ENCODE measurements around the gene GAS1. TPM values are rescaled to one million over a fixed set of nuclear protein-coding genes. Genes with fewer than 3 reads are reported as not detected.
A peak's percentile ranks its signal among the peaks of the same experiment; 100 is the strongest.

The GAS1 gene
- total and polyA plus RNA-seq, 7 donors: 6.8 to 19.1 (median 13.0) TPM

DNA sequence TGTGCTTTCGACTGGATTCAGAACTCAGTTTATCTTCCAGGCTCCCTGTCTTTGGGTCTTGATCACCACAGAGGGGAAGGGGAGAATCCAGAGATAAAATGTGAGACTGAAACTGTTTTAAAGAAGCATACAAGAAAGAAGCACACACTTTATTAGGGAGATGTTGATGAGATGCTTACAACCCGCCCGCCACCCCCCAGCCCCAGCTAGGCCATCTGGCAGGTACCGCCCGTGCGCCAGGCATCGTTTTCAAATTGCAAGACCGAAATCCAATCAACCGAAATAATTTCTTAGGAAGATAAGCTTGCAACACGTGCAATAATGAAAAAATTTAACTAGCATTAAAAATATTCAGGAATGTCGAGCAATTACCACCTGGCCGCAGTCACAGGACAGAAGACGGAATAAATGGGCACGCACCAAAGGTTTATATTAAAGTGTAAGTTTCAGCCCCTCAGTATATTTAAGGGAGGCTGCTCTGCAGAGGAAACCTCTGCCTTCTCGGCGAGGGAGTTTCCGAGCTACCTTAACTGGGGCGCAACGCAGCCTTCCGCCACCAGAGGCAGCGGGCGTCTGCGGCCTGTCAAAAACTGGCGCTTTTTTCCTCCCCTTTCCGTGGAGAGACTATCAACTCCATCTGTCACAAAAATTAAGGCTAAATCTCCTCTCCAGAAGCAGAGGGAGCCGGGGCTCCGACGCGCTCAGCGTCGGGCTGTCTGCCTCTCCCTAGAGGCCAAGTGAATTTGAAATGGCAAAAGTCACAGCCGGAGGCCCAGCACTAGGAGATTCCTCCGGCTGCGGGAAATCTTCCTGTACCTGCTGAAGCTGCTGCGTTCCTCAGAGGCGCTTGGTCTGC is 996 bp upstream of the GAS1 start:
- H3K27me3 ChIP-seq (ENCODE audit: insufficient read depth in 3 of 3, low read length in 2 of 3): peaks cover 0 to 12% (median 0%) of the 10 kb centered on the region in 3 donors
- H3K4me1 ChIP-seq: peaks cover 6% of the 10 kb centered on the region
- intact Hi-C loops (cut with DNase I): loop anchor here (5.0 to 10.0 kb wide), 4 partner anchors 374 to 514 kb away; no protein-coding TSS in a partner anchor
- no peaks in the 10 kb centered on the region for H3K9me3 ChIP-seq
- 0 to 1% (median 0%) methylated on average over 36 of the region's 36 CpGs for WGBS, 3 donors
- ATAC-seq: peak; percentile 73 to 85 (median 76)
- peak overlapping the region; percentile 83 for H3K27ac ChIP-seq
- H3K4me3 ChIP-seq: peak overlapping the region; percentile 86
- peaks cover 0 to 8% of the 10 kb centered on the region in 2 donors for H3K36me3 ChIP-seq (ENCODE audit: insufficient read depth in 1 of 2, low read depth in 1 of 2)
- TF ChIP-seq, protein P1, sequence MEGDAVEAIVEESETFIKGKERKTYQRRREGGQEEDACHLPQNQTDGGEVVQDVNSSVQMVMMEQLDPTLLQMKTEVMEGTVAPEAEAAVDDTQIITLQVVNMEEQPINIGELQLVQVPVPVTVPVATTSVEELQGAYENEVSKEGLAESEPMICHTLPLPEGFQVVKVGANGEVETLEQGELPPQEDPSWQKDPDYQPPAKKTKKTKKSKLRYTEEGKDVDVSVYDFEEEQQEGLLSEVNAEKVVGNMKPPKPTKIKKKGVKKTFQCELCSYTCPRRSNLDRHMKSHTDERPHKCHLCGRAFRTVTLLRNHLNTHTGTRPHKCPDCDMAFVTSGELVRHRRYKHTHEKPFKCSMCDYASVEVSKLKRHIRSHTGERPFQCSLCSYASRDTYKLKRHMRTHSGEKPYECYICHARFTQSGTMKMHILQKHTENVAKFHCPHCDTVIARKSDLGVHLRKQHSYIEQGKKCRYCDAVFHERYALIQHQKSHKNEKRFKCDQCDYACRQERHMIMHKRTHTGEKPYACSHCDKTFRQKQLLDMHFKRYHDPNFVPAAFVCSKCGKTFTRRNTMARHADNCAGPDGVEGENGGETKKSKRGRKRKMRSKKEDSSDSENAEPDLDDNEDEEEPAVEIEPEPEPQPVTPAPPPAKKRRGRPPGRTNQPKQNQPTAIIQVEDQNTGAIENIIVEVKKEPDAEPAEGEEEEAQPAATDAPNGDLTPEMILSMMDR (IDR thresholded peaks at IDR 0.05): peak; percentile 91
- DNase-seq: peak; percentile 83 to 88

GRCh38 chr9:86946201-86947145 is 833 bp downstream of the GAS1 start:
- H3K27me3 ChIP-seq (ENCODE audit: insufficient read depth in 3 of 3, low read length in 2 of 3): peaks cover 0 to 17% (median 0%) of the 10 kb centered on the region in 3 donors
- peaks cover 6% of the 10 kb centered on the region for H3K4me1 ChIP-seq
- WGBS, 3 donors: 0 to 1% (median 1%) methylated on average over 75 to 125 of the region's 125 CpGs
- H3K4me3 ChIP-seq: peak overlapping the region; percentile 86
- ATAC-seq (peak; percentile 70 to 77 (median 72)), DNase-seq (peak; percentile 75 to 90)
- H3K36me3 ChIP-seq (ENCODE audit: insufficient read depth in 1 of 2, low read depth in 1 of 2): peaks cover 0 to 3% of the 10 kb centered on the region in 2 donors
- intact Hi-C loops (cut with DNase I): loop anchor here (5.0 to 10.0 kb wide), 4 partner anchors 376 to 512 kb away; no protein-coding TSS in a partner anchor
- H3K27ac ChIP-seq: peak overlapping the region; percentile 83
- TF ChIP-seq, protein P1 (IDR thresholded peaks at IDR 0.05): peak; percentile 4
- H3K9me3 ChIP-seq: no peaks in the 10 kb centered on the region

DNA sequence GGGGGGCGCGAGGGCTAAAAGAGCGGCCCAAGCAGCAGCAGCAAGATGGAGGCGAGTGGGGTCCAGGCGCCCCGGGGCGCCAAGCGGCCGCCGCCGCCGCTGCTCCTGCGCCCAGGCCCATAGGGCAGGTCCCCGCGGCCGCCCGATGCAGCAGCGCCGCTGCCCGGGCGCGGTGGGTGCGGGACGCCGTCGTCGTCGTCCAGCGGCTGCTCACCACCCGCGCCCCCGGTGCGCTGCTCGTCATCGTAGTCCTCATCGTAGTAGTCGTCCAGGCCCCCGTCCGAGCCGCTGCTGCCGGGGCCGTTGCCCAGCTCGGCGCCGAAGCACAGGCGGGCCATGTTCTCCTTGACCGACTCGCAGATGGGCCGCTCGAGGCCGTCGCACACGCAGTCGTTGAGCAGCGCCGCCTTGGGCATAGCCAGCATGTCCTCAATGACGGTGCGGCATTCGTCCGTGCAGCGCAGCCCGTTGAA is 1.5 kb downstream of the GAS1 start:
- Histone ChIP-seq H3K9me3 (no peaks in the 10 kb centered on the region), H3K27me3 (ENCODE audit: insufficient read depth in 3 of 3, low read length in 2 of 3) (peaks cover 0 to 17% (median 0%) of the 10 kb centered on the region in 3 donors), H3K4me1 (peaks cover 6% of the 10 kb centered on the region), H3K27ac (peak overlapping the region; percentile 83), H3K36me3 (ENCODE audit: insufficient read depth in 1 of 2, low read depth in 1 of 2) (peaks cover 0 to under 1% of the 10 kb centered on the region in 2 donors), H3K4me3 (peak overlapping the region; percentile 86)
- 0 to 1% (median 1%) methylated on average over 37 to 62 of the region's 62 CpGs for WGBS, 3 donors
- intact Hi-C loops (cut with DNase I): loop anchor here (5.0 to 10.0 kb wide), 4 partner anchors 377 to 511 kb away; no protein-coding TSS in a partner anchor
- TF ChIP-seq, protein P1 (IDR thresholded peaks at IDR 0.05): no peak
- no peak for DNase-seq
- ATAC-seq: peak in 3 of 4 donors; percentile 18 to 28 (median 26)

All from psoas muscle (tissue), 8 donors.